ENCODE measurements around the gene VHLL.

VHLL gene

GRCh38 chr1:156249593-156249992 is 49.5 kb downstream of the VHLL start:
- DNase-seq, result no peak
